Kidney (tissue), 14 donors: ENCODE data around the gene PLCB1. TPM values are rescaled to one million over a fixed set of nuclear protein-coding genes. Genes with fewer than 3 reads are reported as not detected.
A peak's percentile ranks its signal among the peaks of the same experiment; 100 is the strongest.

Experiments
- DNase-seq, 5 donors: peaks; one replicate each; pipeline ENCODE4 v3.0.0-alpha.2; 2013 to 2020
- FAIRE-seq: peaks from 2 replicates; lab custom pipeline; 2012; peaks lifted over from hg19 to GRCh38; lab: Jason Lieb, UNC
- H3K27ac ChIP-seq, 2 donors: one replicate each; pipeline ENCODE4 v1.7.0; 2013; ENCODE audit warnings: low read depth in 2 of 2, low read length in 2 of 2, inconsistent platforms in 1 of 2
- H3K27me3 ChIP-seq: one replicate; pipeline ENCODE4 v1.7.1; 2013; ENCODE audit warnings: low read length, inconsistent platforms; ENCODE audit not compliant: control insufficient read depth, insufficient read depth
- H3K36me3 ChIP-seq, 3 donors: one replicate each; pipeline versions ENCODE4 v1.7.0 to v1.7.1; 2013; ENCODE audit warnings: low read length in 3 of 3, control low read depth in 1 of 3, inconsistent platforms in 1 of 3; ENCODE audit not compliant: insufficient read depth in 3 of 3, control insufficient read depth in 2 of 3
- H3K4me1 ChIP-seq, 3 donors: one replicate each; pipeline versions ENCODE4 v1.7.0 to v1.7.1; 2013; ENCODE audit warnings: low read length in 3 of 3, inconsistent platforms in 1 of 3, low read depth in 1 of 3; ENCODE audit not compliant: control insufficient read depth in 2 of 3, insufficient read depth in 2 of 3
- H3K4me3 ChIP-seq, 3 donors: one replicate each; pipeline versions ENCODE4 v1.7.0 to v1.8.1; 2013; ENCODE audit warnings: low read length in 3 of 3, control low read depth in 1 of 3, inconsistent platforms in 1 of 3
- H3K9ac ChIP-seq, 3 donors: one replicate each; pipeline versions ENCODE4 v1.7.0 to v1.7.1; 2013; ENCODE audit warnings: low read length in 3 of 3, control low read depth in 1 of 3, inconsistent platforms in 1 of 3
- H3K9me3 ChIP-seq, 3 donors: one replicate each; pipeline versions ENCODE4 v1.7.0 to v1.7.1; 2013; ENCODE audit warnings: low read length in 3 of 3, control low read depth in 1 of 3, inconsistent platforms in 1 of 3; ENCODE audit not compliant: control insufficient read depth in 2 of 3, insufficient read depth in 1 of 3
- intact Hi-C: fragments of 100-400 bp; cut with DNase I; formaldehyde crosslinking; loops from one replicate; pipeline ENCODE4 v1.11.1; 2022
- polyA plus RNA-seq: library from polyadenylated mRNA; stranded (reverse); fragments of 350-450 nt; fragmentation: Illumina TruSeq; extraction: RNeasy Lipid Tissue Mini Kit (QIAGEN cat#74804); gene quantifications from one replicate; pipeline ENCODE4 v1.2.3, GENCODE V29; 2014; ENCODE audit warnings: low read depth, low replicate concordance; ENCODE audit not compliant: insufficient read depth
- total RNA-seq: library from RNA; stranded (reverse); fragmentation: NEBNext Ultra II Directional; extraction: Animal tissue kit (Norgen Biotek cat#: 25700); gene quantifications from one replicate; pipeline ENCODE4 v1.2.1, GENCODE V29; 2021
- TF ChIP-seq, protein P1 (sequence below): IDR thresholded peaks from 3 replicates; pipeline ENCODE4 v1.5.1; 2012; ENCODE audit warnings: mild to moderate bottlenecking, moderate library complexity, borderline replicate concordance; ENCODE audit not compliant: insufficient read depth; ENCODE audit errors: extremely low read depth
- donor health status: control.
- donor health status: control.
- donor health status: control.
- donor health status: control.
- donor health status: control.
- donor health status: DM: yes; HTN: yes; CAD: no.
- donor health status: Normal renal cell carcinoma (clear cell type).

Gene PLCB1
- total and polyA plus RNA-seq, 2 donors from 2014 or later = 9.4 to 107 TPM

DNA sequence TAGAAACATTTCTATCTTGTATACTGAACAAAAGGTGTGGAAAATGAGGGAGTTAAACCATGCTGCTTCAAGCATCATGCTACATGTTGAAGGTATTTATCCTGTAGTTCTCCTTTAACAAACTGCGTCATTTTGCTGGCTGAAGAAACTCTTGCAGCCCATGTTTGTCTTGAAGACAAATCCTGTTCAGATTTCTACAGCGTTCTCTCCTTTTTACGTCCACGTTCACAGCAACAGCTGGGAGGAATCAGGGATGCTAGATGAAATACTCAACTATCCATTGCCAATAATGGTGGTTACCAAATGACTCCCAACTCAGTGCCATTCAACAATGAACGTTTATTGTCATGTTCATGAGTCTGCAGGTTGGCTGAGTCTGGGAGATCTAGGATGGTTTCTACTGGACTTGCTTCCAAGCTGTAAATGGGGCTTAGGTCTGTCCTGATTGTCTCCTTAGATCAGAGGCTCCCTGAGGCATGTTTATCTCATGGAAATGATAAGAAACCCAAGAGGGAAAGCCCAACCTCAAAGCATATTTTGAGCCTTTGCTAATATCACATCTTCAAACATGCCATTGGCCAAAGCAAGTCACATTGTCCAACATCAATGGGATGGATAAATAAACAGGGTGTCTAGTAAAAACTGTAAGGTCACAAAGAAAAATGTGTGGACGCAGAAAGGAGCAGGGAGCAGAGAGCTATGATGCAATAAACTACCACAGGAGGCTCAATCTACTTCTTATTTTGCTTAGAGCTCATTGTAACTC is 2.7 kb upstream of the PLCB1 start:
- no peak for FAIRE-seq

DNA sequence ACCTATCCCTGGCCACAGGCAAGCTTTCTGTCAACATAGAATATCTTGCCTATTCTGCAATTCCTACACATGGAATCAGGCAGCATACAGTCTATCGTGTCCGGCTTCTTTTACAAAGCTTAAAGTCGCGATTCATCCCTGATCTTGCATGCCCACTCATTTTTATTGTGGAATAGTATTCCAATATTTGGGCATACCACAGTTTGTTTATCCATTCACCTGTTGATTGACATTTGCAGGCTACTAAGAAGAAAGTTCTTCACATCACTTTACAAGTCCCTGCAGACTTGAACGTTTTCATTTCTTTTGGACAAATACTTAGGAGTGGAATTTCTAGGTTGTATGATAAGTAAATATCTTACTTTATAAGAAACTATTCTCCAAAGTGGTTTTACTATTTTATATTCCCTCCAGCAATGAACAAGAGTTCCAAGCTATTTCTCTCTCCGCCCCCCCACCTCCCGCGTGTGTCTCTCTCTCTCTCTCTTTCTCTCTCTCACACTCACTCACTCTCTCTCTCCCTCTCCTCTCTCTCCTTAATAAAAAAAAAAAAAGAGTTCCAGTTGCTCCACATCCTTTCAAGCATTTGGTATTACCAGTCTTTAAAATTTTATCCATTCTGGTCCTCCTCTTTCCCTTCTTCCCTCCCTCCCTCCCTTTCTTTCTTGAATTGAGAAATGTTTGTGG is 1.1 kb upstream of the PLCB1 start:
- Histone ChIP-seq H3K27me3 (no peaks in the 10 kb centered on the region), H3K27ac (no peak overlapping the region), H3K9ac (no peak overlapping the region), H3K9me3 (no peaks in the 10 kb centered on the region), H3K36me3 (no peaks in the 10 kb centered on the region), H3K4me1 (no peaks in the 10 kb centered on the region), H3K4me3 (no peak overlapping the region)
- no peak for FAIRE-seq
- intact Hi-C loops = loop anchor here (10.0 kb wide), 1 partner anchor 254 kb away; no protein-coding TSS in a partner anchor
- TF ChIP-seq, protein P1, sequence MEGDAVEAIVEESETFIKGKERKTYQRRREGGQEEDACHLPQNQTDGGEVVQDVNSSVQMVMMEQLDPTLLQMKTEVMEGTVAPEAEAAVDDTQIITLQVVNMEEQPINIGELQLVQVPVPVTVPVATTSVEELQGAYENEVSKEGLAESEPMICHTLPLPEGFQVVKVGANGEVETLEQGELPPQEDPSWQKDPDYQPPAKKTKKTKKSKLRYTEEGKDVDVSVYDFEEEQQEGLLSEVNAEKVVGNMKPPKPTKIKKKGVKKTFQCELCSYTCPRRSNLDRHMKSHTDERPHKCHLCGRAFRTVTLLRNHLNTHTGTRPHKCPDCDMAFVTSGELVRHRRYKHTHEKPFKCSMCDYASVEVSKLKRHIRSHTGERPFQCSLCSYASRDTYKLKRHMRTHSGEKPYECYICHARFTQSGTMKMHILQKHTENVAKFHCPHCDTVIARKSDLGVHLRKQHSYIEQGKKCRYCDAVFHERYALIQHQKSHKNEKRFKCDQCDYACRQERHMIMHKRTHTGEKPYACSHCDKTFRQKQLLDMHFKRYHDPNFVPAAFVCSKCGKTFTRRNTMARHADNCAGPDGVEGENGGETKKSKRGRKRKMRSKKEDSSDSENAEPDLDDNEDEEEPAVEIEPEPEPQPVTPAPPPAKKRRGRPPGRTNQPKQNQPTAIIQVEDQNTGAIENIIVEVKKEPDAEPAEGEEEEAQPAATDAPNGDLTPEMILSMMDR = no peak
- no peak for DNase-seq

More for the DNA sequence above, 2.7 kb upstream of the PLCB1 start:
- Histone ChIP-seq H3K36me3 (no peaks in the 10 kb centered on the region), H3K4me1 (no peaks in the 10 kb centered on the region), H3K9me3 (no peaks in the 10 kb centered on the region), H3K9ac (no peak overlapping the region), H3K27me3 (no peaks in the 10 kb centered on the region), H3K4me3 (no peak overlapping the region), H3K27ac (no peak overlapping the region)
- intact Hi-C loops = loop anchor here (10.0 kb wide), 1 partner anchor 585 kb away; no protein-coding TSS in a partner anchor
- TF ChIP-seq, protein P1 = no peak
- no peak for DNase-seq

DNA sequence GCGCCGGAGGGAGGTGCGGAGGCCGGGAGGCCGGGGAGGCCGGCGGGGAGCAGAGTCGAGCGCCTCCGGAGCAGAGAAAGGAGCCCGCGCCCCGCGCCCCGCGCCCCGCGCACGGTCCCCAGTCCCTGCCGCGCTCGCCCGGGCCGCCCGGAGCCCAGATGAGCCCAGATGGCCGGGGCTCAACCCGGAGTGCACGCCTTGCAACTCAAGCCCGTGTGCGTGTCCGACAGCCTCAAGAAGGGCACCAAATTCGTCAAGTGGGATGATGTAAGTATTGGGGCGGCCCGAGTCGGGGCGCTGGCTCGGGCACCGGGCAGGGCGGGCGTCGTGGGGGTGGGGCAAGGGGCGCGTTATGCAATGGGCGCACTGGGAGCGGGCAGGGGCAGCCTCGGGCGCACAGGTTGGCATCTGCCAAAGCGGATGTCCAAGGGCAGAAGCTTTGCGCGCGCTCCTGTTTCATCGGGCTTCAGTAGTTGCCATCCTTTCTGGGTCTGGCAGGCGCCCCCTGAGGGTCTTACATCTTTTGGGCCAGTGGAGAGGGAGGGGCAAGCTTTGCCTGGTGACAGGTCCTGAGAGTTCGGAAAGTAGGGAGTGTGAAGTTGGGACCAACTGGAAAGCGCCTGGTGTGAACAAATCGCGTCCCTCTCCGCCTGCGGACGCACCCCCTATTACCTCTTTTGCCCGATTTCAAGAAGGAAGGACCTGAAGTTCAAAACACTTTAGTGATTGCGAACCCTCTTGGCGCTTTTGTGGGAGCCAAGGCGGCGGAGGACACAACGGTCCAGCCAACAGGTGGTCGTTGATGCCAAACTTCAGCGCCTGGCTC is 631 bp downstream of the PLCB1 start:
- Histone ChIP-seq H3K27ac (peak overlapping the region in 1 of 2 donors; percentile 35), H3K27me3 (no peaks in the 10 kb centered on the region), H3K36me3 (no peaks in the 10 kb centered on the region), H3K4me3 (peak overlapping the region; percentile 39 to 71 (median 60)), H3K4me1 (no peaks in the 10 kb centered on the region), H3K9ac (peak overlapping the region in 2 of 3 donors; percentile 29 to 54), H3K9me3 (no peaks in the 10 kb centered on the region)
- DNase-seq (peak; percentile 42 to 89 (median 52)), FAIRE-seq (no peak)
- TF ChIP-seq, protein P1 = no peak
- intact Hi-C loops = loop anchor here (10.0 kb wide), 1 partner anchor 252 kb away; no protein-coding TSS in a partner anchor
